Measurements from ENCODE around the gene GRK6.
"Not testable (repeated sequence)": the region's sequence is repeated elsewhere in the genome, so short reads cannot be mapped to it uniquely, and the experiment has no call there.

GRK6 gene

GRCh38 chr5:177483042-177483441 lies 56.6 kb downstream of the GRK6 start:
- TF ChIP-seq Cebpa-rat (IDR thresholded peaks at IDR 0.05): no peak
- H3K27me3 ChIP-seq: no peaks in the 10 kb centered on the region
- peaks cover 35% of the 10 kb centered on the region for H3K4me1 ChIP-seq
- no peaks in the 10 kb centered on the region for H3K9me3 ChIP-seq
- no peak overlapping the region for H3K4me2 ChIP-seq
- no peak overlapping the region for H3K4me3 ChIP-seq
- 0 out of 2 replicates have a peak, but pooled peaks cover 17% of the 10 kb centered on the region for H4K20me1 ChIP-seq
- H3K27ac ChIP-seq: no peak overlapping the region
- peaks cover 68% of the 10 kb centered on the region for H3K36me3 ChIP-seq
- no peak overlapping the region for H3K9ac ChIP-seq

- Histone ChIP-seq H3K27me3 (no peaks in the 10 kb centered on the region), H3K4me1 (peaks cover 35% of the 10 kb centered on the region), H3K36me3 (peaks cover 79% of the 10 kb centered on the region), H3K9me3 (no peaks in the 10 kb centered on the region), H3K4me2 (no peak overlapping the region), H3K4me3 (no peak overlapping the region), H4K20me1 (peaks cover 25% of the 10 kb centered on the region), H3K9ac (no peak overlapping the region), H3K27ac (peak overlapping the region; percentile 19; the same call in 1 of the 2 replicates)
- no peak for TF ChIP-seq Cebpa-rat (IDR thresholded peaks at IDR 0.05)
Observed at GRCh38 chr5:177483994-177484901, 57.8 kb downstream of the GRK6 start.

- Histone ChIP-seq H3K9me3 (no peaks in the 10 kb centered on the region), H3K4me2 (no peak overlapping the region), H3K36me3 (peaks cover 84% of the 10 kb centered on the region), H4K20me1 (peaks cover 26% of the 10 kb centered on the region), H3K27me3 (no peaks in the 10 kb centered on the region), H3K9ac (peak overlapping the region; percentile 19; the same call in 1 of the 2 replicates), H3K4me1 (peaks cover 35% of the 10 kb centered on the region), H3K27ac (peak overlapping the region; percentile 19), H3K4me3 (no peak overlapping the region)
- no peak for TF ChIP-seq Cebpa-rat (IDR thresholded peaks at IDR 0.05)
Observed at GRCh38 chr5:177484902-177485549, 58.5 kb downstream of the GRK6 start.

- peaks cover 35% of the 10 kb centered on the region for H3K4me1 ChIP-seq
- not testable (repeated sequence) for H3K27ac ChIP-seq, H3K4me3 ChIP-seq, H3K27me3 ChIP-seq, H3K4me2 ChIP-seq, H3K9me3 ChIP-seq
- peak overlapping the region; percentile 19; the same call in 1 of the 2 replicates for H3K9ac ChIP-seq
- peaks cover 86% of the 10 kb centered on the region for H3K36me3 ChIP-seq
- peaks cover 27% of the 10 kb centered on the region for H4K20me1 ChIP-seq
Observed at GRCh38 chr5:177485753-177486152, 59.3 kb downstream of the GRK6 start.

GRCh38 chr5:177486256-177486655 lies 59.8 kb downstream of the GRK6 start:
- H3K27ac ChIP-seq: no peak overlapping the region
- no peak overlapping the region for H3K4me2 ChIP-seq
- no peak for TF ChIP-seq Cebpa-rat (IDR thresholded peaks at IDR 0.05)
- H3K4me3 ChIP-seq: no peak overlapping the region
- H3K9me3 ChIP-seq: no peaks in the 10 kb centered on the region
- H3K4me1 ChIP-seq: peaks cover 40% of the 10 kb centered on the region
- peaks cover 32% of the 10 kb centered on the region for H4K20me1 ChIP-seq
- H3K9ac ChIP-seq: no peak overlapping the region
- no peaks in the 10 kb centered on the region for H3K27me3 ChIP-seq
- H3K36me3 ChIP-seq: peaks cover 89% of the 10 kb centered on the region

- no peak overlapping the region for H3K4me3 ChIP-seq
- H4K20me1 ChIP-seq: peaks cover 36% of the 10 kb centered on the region
- H3K27me3 ChIP-seq: no peaks in the 10 kb centered on the region
- no peak overlapping the region for H3K27ac ChIP-seq
- H3K36me3 ChIP-seq: peaks cover 87% of the 10 kb centered on the region
- no peak for TF ChIP-seq Cebpa-rat (IDR thresholded peaks at IDR 0.05)
- no peak overlapping the region for H3K4me2 ChIP-seq
- no peaks in the 10 kb centered on the region for H3K9me3 ChIP-seq
- peaks cover 46% of the 10 kb centered on the region for H3K4me1 ChIP-seq
- H3K9ac ChIP-seq: no peak overlapping the region
Observed at GRCh38 chr5:177487144-177487543, 60.7 kb downstream of the GRK6 start.

- peaks cover 55% of the 10 kb centered on the region for H3K4me1 ChIP-seq
Observed at GRCh38 chr5:177487975-177488374, 61.5 kb downstream of the GRK6 start.

GRCh38 chr5:177489119-177489716 lies 62.7 kb downstream of the GRK6 start:
- H3K36me3 ChIP-seq: peaks cover 85% of the 10 kb centered on the region
- no peaks in the 10 kb centered on the region for H3K9me3 ChIP-seq
- peak overlapping the region; percentile 79 for H3K27ac ChIP-seq
- 0 out of 2 replicates have a peak overlapping the region, but pooled peaks have one; percentile 25 for H3K4me3 ChIP-seq
- peaks cover 67% of the 10 kb centered on the region for H3K4me1 ChIP-seq
- H3K4me2 ChIP-seq: peak overlapping the region; percentile 82
- peak overlapping the region; percentile 53; the same call in 1 of the 2 replicates for H3K9ac ChIP-seq
- peaks cover 56% of the 10 kb centered on the region for H4K20me1 ChIP-seq
- no peak for TF ChIP-seq Cebpa-rat (IDR thresholded peaks at IDR 0.05)
- H3K27me3 ChIP-seq: no peaks in the 10 kb centered on the region

More at GRCh38 chr5:177487975-177488374, 61.5 kb downstream of the GRK6 start:
- Histone ChIP-seq H3K4me3 (no peak overlapping the region), H3K36me3 (peaks cover 87% of the 10 kb centered on the region), H3K9ac (no peak overlapping the region), H3K27me3 (no peaks in the 10 kb centered on the region), H3K4me2 (peak overlapping the region; percentile 82; the same call in 1 of the 2 replicates), H3K27ac (0 out of 2 replicates have a peak overlapping the region, but pooled peaks have one; percentile 19), H3K9me3 (no peaks in the 10 kb centered on the region), H4K20me1 (peaks cover 44% of the 10 kb centered on the region)
- no peak for TF ChIP-seq Cebpa-rat (IDR thresholded peaks at IDR 0.05)

- Histone ChIP-seq H3K27ac (peak overlapping the region; percentile 79), H3K27me3 (no peaks in the 10 kb centered on the region), H3K9me3 (no peaks in the 10 kb centered on the region), H3K9ac (peak overlapping the region; percentile 53), H4K20me1 (peaks cover 69% of the 10 kb centered on the region), H3K36me3 (peaks cover 72% of the 10 kb centered on the region), H3K4me2 (peak overlapping the region; percentile 82), H3K4me1 (peaks cover 74% of the 10 kb centered on the region), H3K4me3 (0 out of 2 replicates have a peak overlapping the region, but pooled peaks have one; percentile 28)
- no peak for TF ChIP-seq Cebpa-rat (IDR thresholded peaks at IDR 0.05)
Observed at GRCh38 chr5:177490311-177490991, 64.0 kb downstream of the GRK6 start.
